ENCODE data around the gene RXRA.

The RXRA gene

GRCh38 chr9:134401391-134401790, 75.1 kb downstream of the RXRA start:
- no peaks in the 10 kb centered on the region for H3K9me3 ChIP-seq (ENCODE audit: control insufficient read depth, insufficient read depth, low read depth, low read length)
- H3K27ac ChIP-seq (ENCODE audit: extremely low read depth, low read depth, low read length) = no peak overlapping the region
- ChIA-PET CTCF (no interaction called here), POLR2A (interaction anchor here (0.5 kb wide), 1 partner anchor 377 kb away, joined by 6 read pairs; no protein-coding TSS in a partner anchor)
- H3K4me3 ChIP-seq (ENCODE audit: low read depth, low read length) = no peak overlapping the region
- H3K4me1 ChIP-seq (ENCODE audit: control insufficient read depth, insufficient read depth, low read length) = no peaks in the 10 kb centered on the region
- H3K36me3 ChIP-seq (ENCODE audit: control insufficient read depth in 2 of 2, insufficient read depth in 1 of 2, low read length in 2 of 2) = no peaks in the 10 kb centered on the region
- no peak for TF ChIP-seq ZNF600 (tag by site-specific recombination; IDR thresholded peaks at IDR 0.05)
- no peak for TF ChIP-seq GLI2 (tag by site-specific recombination; IDR thresholded peaks at IDR 0.05; ENCODE audit: borderline replicate concordance, low read depth)
- no peak for TF ChIP-seq ZNF335 (tag by site-specific recombination; conservative IDR thresholded peaks at IDR 0.05)
- no peak for TF ChIP-seq ZIC2 (tag by site-specific recombination; IDR thresholded peaks at IDR 0.05)
- no peak for TF ChIP-seq ZNF488 (tag by site-specific recombination; IDR thresholded peaks at IDR 0.05)
- no peak for TF ChIP-seq ZFP37 (tag by site-specific recombination; IDR thresholded peaks at IDR 0.05)
- no peak for TF ChIP-seq PRDM6 (tag by site-specific recombination; IDR thresholded peaks at IDR 0.05)

GRCh38 chr9:134402182-134402581, 75.9 kb downstream of the RXRA start:
- ChIA-PET CTCF (no interaction called here), POLR2A (interaction anchor here (0.7 kb wide), 1 partner anchor 222 kb away, joined by 3 read pairs; no protein-coding TSS in a partner anchor)
- Histone ChIP-seq H3K4me3 (ENCODE audit: low read depth, low read length) (no peak overlapping the region), H3K27ac (ENCODE audit: extremely low read depth, low read depth, low read length) (no peak overlapping the region), H3K36me3 (ENCODE audit: control insufficient read depth in 2 of 2, insufficient read depth in 1 of 2, low read length in 2 of 2) (no peaks in the 10 kb centered on the region), H3K4me1 (ENCODE audit: control insufficient read depth, insufficient read depth, low read length) (no peaks in the 10 kb centered on the region), H3K9me3 (ENCODE audit: control insufficient read depth, insufficient read depth, low read depth, low read length) (no peaks in the 10 kb centered on the region)
- TF ChIP-seq ZNF19 (tag by site-specific recombination; IDR thresholded peaks at IDR 0.05; ENCODE audit: low read depth) (no peak), GLIS2 (tag by site-specific recombination; IDR thresholded peaks at IDR 0.05) (peak; percentile 19; the same call in 1 of the 2 replicates)

DNA sequence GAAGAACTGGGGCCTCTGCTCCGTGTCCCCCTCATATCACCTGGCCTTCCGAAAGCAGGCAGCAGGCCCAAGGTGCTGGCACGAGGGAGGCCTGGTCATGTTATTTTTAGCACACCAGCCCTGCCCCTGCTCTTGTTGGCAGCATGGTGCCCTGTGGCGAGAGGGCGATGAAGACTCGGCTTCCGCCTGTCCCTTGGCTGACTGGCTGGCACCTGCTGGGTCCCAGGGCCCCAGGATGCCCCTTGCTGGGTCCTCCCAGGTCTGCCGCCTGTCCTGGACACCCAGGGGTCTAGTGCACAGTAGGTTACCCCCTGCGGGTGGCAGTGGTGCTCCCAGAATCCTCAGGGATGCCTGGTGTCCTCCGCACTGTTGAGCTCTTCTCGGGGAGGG, 77.0 kb downstream of the RXRA start:
- Histone ChIP-seq H3K36me3 (ENCODE audit: control insufficient read depth in 2 of 2, insufficient read depth in 1 of 2, low read length in 2 of 2) (peaks cover 0 to 3% of the 10 kb centered on the region in 2 experiments; a peak in 1 of 3 replicates), H3K27ac (ENCODE audit: extremely low read depth, low read depth, low read length) (no peak overlapping the region), H3K4me1 (ENCODE audit: control insufficient read depth, insufficient read depth, low read length) (no peaks in the 10 kb centered on the region), H3K4me3 (ENCODE audit: low read depth, low read length) (no peak overlapping the region), H3K9me3 (ENCODE audit: control insufficient read depth, insufficient read depth, low read depth, low read length) (no peaks in the 10 kb centered on the region)
- CTCF ChIA-PET = interaction anchor here (0.9 to 1.1 kb wide), 3 partner anchors 32 to 40 kb away, joined by 3 to 4 read pairs (median 3); no protein-coding TSS in a partner anchor
- POLR2A ChIA-PET = no interaction called here
- peak; percentile 91 for TF ChIP-seq ZIC2 (tag by site-specific recombination; IDR thresholded peaks at IDR 0.05)
- no peak for TF ChIP-seq ZNF548 (tag by site-specific recombination; IDR thresholded peaks at IDR 0.05)

DNA sequence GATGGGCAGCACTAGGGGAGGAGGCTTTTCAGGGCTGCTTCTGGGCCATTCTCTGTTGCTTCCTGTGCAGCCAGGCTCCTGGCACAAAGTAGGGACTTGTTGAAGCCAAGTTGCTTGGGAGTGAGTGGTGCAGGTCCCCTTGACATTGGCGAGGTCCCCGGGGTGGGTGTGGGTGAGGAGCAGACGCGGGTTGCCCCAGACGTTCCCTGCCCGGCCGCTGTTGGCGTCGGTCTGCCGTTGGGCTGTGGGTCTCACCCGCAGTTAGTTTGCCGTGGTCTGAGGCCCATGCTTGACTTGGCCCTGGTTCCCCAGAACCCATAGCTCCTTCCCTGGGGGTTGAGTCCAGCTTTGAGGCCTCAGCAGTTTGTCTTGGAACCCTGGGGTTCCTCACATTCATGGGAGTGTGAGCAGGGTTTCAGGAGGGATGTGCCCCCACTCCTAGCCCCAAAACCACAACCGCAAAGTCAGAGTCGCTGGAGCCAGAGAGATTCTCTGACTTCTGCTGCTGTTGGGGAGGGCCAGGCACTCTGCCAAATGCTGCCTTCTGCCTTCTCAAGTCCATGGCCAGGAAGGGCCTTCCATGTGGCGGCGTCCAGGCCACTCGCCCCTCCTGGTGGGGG, 77.5 kb downstream of the RXRA start:
- Histone ChIP-seq H3K4me1 (ENCODE audit: control insufficient read depth, insufficient read depth, low read length) (no peaks in the 10 kb centered on the region), H3K4me3 (ENCODE audit: low read depth, low read length) (no peak overlapping the region), H3K9me3 (ENCODE audit: control insufficient read depth, insufficient read depth, low read depth, low read length) (no peaks in the 10 kb centered on the region), H3K27ac (ENCODE audit: extremely low read depth, low read depth, low read length) (no peak overlapping the region), H3K36me3 (ENCODE audit: control insufficient read depth in 2 of 2, insufficient read depth in 1 of 2, low read length in 2 of 2) (peaks cover 0 to 7% of the 10 kb centered on the region in 2 experiments; a peak in 1 of 3 replicates)
- ChIA-PET CTCF (interaction anchor here (0.9 to 1.1 kb wide), 3 partner anchors 31 to 39 kb away, joined by 3 to 4 read pairs (median 3); no protein-coding TSS in a partner anchor), POLR2A (no interaction called here)
- TF ChIP-seq, protein P1, sequence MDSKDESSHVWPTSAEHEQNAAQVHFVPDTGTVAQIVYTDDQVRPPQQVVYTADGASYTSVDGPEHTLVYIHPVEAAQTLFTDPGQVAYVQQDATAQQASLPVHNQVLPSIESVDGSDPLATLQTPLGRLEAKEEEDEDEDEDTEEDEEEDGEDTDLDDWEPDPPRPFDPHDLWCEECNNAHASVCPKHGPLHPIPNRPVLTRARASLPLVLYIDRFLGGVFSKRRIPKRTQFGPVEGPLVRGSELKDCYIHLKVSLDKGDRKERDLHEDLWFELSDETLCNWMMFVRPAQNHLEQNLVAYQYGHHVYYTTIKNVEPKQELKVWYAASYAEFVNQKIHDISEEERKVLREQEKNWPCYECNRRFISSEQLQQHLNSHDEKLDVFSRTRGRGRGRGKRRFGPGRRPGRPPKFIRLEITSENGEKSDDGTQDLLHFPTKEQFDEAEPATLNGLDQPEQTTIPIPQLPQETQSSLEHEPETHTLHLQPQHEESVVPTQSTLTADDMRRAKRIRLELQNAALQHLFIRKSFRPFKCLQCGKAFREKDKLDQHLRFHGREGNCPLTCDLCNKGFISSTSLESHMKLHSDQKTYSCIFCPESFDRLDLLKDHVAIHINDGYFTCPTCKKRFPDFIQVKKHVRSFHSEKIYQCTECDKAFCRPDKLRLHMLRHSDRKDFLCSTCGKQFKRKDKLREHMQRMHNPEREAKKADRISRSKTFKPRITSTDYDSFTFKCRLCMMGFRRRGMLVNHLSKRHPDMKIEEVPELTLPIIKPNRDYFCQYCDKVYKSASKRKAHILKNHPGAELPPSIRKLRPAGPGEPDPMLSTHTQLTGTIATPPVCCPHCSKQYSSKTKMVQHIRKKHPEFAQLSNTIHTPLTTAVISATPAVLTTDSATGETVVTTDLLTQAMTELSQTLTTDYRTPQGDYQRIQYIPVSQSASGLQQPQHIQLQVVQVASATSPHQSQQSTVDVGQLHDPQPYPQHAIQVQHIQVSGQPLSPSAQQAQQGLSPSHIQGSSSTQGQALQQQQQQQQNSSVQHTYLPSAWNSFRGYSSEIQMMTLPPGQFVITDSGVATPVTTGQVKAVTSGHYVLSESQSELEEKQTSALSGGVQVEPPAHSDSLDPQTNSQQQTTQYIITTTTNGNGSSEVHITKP (tag by site-specific recombination; IDR thresholded peaks at IDR 0.05) = no peak
- no peak for TF ChIP-seq KLF8 (tag by site-specific recombination; IDR thresholded peaks at IDR 0.05)
- no peak for TF ChIP-seq MZF1 (tag by site-specific recombination; IDR thresholded peaks at IDR 0.05; ENCODE audit: borderline replicate concordance)
- TF ChIP-seq ZNF513 (tag by site-specific recombination; IDR thresholded peaks at IDR 0.05) = no peak
- no peak for TF ChIP-seq ZNF274 (IDR thresholded peaks at IDR 0.05; ENCODE audit: low read length)
- TF ChIP-seq ZNF274 (tag by site-specific recombination; IDR thresholded peaks at IDR 0.05; ENCODE audit: borderline replicate concordance) = no peak
- no peak for TF ChIP-seq SETDB1 (IDR thresholded peaks at IDR 0.05; ENCODE audit: insufficient read length, low read length)
- no peak for TF ChIP-seq ZNF560 (tag by site-specific recombination; IDR thresholded peaks at IDR 0.05; ENCODE audit: borderline replicate concordance)

Measured in HEK293 (cell line).